Parathyroid adenoma (tissue), 2 donors: ENCODE data around the gene PIGV.
"Not testable (repeated sequence)": the region's sequence is repeated elsewhere in the genome, so short reads cannot be mapped to it uniquely, and the experiment has no call there.

ENCODE experiments used
- H2AFZ ChIP-seq: fragments of 300-600 bp; sonication (generic); one replicate; pipeline ENCODE4 v1.7.0; 2017; ENCODE audit warnings: antibody characterized with exemption, mild to moderate bottlenecking
- H3K27ac ChIP-seq: fragments of 300-600 bp; sonication (generic); one replicate; pipeline ENCODE4 v1.7.0; 2017
- H3K27me3 ChIP-seq: fragments of 300-600 bp; sonication (generic); one replicate; pipeline ENCODE4 v1.7.0; 2017; ENCODE audit warnings: low read length; ENCODE audit not compliant: control insufficient read depth, insufficient read depth
- H3K36me3 ChIP-seq: fragments of 300-600 bp; sonication (generic); one replicate; pipeline ENCODE4 v1.7.0; 2017; ENCODE audit warnings: low read length; ENCODE audit not compliant: control insufficient read depth, insufficient read depth
- H3K4me1 ChIP-seq: fragments of 300-600 bp; sonication (generic); one replicate; pipeline ENCODE4 v1.7.0; 2017; ENCODE audit warnings: control low read depth
- H3K4me2 ChIP-seq: fragments of 300-600 bp; sonication (generic); one replicate; pipeline ENCODE4 v1.7.0; 2017; ENCODE audit warnings: low read length
- H3K4me3 ChIP-seq: fragments of 300-600 bp; sonication (generic); one replicate; pipeline ENCODE4 v1.7.0; 2017; ENCODE audit warnings: low read depth, low read length
- H3K79me2 ChIP-seq: fragments of 300-600 bp; sonication (generic); one replicate; pipeline ENCODE4 v1.7.0; 2017; ENCODE audit warnings: control low read depth
- H3K9ac ChIP-seq: fragments of 300-600 bp; sonication (generic); one replicate; pipeline ENCODE4 v1.7.0; 2017; ENCODE audit warnings: mild to moderate bottlenecking
- H3K9me3 ChIP-seq: fragments of 300-600 bp; sonication (generic); one replicate; pipeline ENCODE4 v1.7.0; 2017; ENCODE audit warnings: low read length; ENCODE audit not compliant: control insufficient read depth
- TF ChIP-seq, protein P1 (sequence below): fragments of 300-600 bp; sonication (generic); IDR thresholded peaks from one replicate; pipeline ENCODE4 v1.7.0; 2017; ENCODE audit warnings: antibody characterized with exemption, mild to moderate bottlenecking
- donor health status: primary hyperparathyroidism.

The PIGV gene

DNA sequence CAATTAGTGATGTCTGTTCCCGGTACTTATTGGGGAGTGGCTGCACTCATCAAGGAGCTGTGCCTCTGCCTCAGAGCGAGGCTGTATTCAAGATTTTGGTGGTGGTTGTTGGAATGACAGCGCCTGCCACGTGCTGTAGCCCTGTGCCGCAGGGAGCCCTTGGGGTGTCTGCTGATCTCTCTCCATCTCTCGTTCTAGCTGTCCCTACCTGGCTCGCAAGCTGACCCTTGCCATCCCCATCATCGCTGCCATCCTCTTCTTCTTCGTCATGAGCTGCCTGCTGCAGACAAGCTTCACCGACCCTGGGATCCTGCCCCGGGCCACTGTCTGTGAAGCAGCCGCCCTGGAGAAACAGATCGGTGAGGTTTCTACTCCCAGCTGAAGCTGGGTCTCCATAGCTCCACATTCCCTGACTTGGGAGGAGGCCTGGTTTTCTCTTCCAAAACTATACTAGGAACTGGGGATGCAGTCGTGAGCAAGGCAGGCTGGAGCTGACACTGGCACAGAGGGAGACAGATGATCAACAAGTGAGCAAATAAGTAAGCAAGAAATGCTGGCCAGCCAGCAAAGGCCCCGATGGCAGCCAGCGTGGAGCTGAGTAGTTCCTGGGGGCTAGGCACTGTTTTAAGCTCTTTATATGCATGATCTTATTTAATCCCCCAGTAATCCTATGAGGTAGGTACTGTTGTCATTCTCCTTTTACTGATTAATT is 44.7 kb downstream of the PIGV start:
- H3K9me3 ChIP-seq, result no peaks in the 10 kb centered on the region
- no peak overlapping the region for H3K9ac ChIP-seq
- H2AFZ ChIP-seq, result no peak overlapping the region
- TF ChIP-seq, protein P1, sequence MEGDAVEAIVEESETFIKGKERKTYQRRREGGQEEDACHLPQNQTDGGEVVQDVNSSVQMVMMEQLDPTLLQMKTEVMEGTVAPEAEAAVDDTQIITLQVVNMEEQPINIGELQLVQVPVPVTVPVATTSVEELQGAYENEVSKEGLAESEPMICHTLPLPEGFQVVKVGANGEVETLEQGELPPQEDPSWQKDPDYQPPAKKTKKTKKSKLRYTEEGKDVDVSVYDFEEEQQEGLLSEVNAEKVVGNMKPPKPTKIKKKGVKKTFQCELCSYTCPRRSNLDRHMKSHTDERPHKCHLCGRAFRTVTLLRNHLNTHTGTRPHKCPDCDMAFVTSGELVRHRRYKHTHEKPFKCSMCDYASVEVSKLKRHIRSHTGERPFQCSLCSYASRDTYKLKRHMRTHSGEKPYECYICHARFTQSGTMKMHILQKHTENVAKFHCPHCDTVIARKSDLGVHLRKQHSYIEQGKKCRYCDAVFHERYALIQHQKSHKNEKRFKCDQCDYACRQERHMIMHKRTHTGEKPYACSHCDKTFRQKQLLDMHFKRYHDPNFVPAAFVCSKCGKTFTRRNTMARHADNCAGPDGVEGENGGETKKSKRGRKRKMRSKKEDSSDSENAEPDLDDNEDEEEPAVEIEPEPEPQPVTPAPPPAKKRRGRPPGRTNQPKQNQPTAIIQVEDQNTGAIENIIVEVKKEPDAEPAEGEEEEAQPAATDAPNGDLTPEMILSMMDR, result no peak
- H3K4me3 ChIP-seq, result no peak overlapping the region
- H3K4me2 ChIP-seq, result no peak overlapping the region
- no peak overlapping the region for H3K27ac ChIP-seq
- H3K79me2 ChIP-seq, result no peaks in the 10 kb centered on the region
- H3K36me3 ChIP-seq, result no peaks in the 10 kb centered on the region
- H3K27me3 ChIP-seq, result no peaks in the 10 kb centered on the region
- H3K4me1 ChIP-seq, result no peaks in the 10 kb centered on the region

DNA sequence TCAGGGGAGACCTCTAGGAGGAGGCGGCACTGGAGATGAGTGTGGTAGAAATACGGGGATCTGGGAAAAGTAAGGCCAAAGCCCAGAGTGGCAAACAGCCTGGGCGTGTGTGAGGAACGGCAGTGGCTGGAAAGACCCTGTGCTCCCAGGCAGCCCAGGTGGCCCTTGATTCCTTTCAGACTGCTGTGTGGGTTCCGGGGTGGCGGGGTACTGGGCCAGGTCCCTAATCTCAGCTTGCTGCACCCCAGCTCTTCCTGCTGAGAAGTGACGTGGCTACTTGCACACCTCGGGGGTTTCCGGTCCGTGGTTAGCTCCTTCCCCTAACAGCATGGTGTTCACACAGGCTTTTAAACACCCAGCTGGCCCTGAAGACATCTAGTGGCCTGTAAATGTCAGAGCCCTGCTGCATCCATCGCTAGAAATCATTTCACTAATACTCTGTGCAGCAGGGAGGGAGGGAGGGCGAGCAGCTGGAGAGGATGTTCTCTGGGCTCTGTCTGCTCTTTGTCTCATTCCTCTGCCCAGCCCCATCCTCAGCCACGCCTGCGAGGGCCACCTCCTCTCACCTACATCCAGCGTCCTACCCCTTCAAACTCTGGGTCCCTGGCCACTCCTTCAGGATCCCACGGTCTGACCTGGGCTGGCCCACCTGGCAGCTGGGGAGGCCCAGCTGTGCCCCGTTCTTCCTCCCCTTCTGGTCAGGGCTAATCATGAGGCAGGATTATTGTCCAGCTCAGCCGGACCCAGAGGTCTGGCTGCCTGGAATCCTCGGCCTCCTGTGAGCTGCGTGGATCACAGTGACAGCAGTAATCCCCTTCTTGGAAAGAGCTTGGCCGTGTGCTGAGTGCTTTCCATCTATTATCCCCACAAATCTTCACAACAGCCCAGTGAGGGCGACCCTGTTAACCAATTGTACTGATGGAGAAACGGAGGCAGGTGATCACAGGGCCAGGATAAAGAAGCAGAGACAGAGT is 46.0 kb downstream of the PIGV start:
- Histone ChIP-seq H3K4me2 (no peak overlapping the region), H3K27ac (no peak overlapping the region), H2AFZ (no peak overlapping the region), H3K36me3 (no peaks in the 10 kb centered on the region), H3K9ac (no peak overlapping the region), H3K79me2 (no peaks in the 10 kb centered on the region), H3K9me3 (no peaks in the 10 kb centered on the region), H3K4me3 (no peak overlapping the region), H3K27me3 (no peaks in the 10 kb centered on the region), H3K4me1 (no peaks in the 10 kb centered on the region)
- TF ChIP-seq, protein P1, result no peak

DNA sequence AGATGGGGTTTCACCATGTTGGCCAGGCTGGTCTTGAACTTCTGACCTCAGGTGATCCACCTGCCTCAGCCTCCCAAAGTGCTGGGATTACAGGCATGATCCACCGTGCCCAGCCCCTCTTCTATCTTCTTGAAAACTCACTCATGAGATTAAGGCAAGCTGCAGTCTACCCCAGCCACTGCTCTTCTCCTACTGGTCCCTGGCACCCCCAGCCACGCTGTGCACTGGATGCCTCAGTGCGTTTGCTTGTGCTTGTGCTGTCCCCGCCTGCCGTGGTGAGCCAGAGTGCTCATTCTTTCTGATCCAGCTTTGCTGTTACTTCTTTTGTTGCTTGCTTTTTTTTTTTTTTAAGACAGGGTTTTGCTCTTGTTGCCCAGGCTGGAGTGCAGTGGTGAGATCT is 49.9 kb downstream of the PIGV start:
- H3K9me3 ChIP-seq, H3K4me3 ChIP-seq, H3K27me3 ChIP-seq, H3K27ac ChIP-seq, H3K4me1 ChIP-seq, H3K79me2 ChIP-seq, H2AFZ ChIP-seq, H3K9ac ChIP-seq, H3K36me3 ChIP-seq, H3K4me2 ChIP-seq: not testable (repeated sequence)

DNA sequence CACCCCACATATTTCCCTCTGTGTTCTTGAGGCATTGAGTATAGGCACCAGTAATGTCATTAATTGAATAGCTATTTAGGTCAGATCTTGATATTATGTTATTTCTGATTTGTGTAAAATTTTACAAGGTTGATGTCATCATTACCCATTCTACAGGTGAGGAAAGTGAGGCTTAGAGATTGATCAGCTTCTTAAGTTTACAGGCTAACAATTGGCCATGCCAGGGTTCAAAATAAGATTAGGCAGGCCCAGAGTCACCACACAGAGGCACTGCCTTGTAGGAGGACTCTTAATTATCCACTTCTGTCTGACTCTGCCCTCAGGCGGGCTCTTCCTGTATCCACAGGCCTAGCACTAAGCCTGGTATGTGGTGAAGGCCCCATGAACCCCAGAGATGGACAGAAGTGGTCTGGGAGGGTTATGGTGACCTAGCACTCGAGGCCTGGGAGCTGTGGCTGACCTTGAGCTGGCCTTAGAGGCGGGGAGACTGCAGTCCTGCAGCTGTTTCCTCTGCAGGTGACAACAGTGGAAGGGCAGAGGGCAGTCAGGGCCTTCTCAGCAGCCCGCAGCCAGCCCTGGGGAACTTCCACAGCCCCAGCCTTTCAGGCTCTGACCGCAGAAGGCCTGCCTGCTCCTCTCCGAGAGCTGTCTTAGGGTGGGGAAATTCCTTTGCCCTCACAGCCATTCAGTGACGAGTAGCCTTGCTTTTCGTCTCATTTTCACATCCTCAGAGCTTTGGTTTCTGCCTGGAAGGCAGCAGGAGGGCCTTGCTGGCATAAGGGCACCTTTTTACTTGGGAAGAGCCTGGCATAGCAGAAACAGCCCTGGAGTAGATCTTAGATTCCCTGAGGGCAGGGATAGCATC is 51.0 kb downstream of the PIGV start:
- Histone ChIP-seq H3K79me2 (no peaks in the 10 kb centered on the region), H3K27me3 (no peaks in the 10 kb centered on the region), H3K4me1 (no peaks in the 10 kb centered on the region), H2AFZ (no peak overlapping the region), H3K9ac (no peak overlapping the region), H3K27ac (no peak overlapping the region), H3K9me3 (no peaks in the 10 kb centered on the region), H3K36me3 (no peaks in the 10 kb centered on the region), H3K4me3 (no peak overlapping the region), H3K4me2 (no peak overlapping the region)
- TF ChIP-seq, protein P1, result no peak

DNA sequence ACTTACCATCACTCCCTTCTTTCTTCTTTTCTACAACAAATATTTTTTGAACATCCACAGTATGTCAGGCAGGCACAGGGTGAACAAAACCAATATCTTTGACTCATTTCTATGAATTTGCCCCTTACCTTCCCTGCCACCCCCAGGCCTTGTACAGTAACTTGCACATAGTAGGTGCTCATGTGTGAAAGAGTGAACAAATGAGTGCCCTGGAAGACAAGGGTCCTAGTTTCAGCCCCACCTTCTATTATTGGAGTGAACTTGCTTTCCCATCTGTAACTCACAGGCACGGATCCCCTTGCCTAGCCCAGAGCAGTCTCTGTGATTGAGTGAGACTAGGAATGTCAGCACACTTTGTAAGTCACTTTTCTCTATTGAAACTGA is 51.6 kb downstream of the PIGV start:
- Histone ChIP-seq H3K79me2 (no peaks in the 10 kb centered on the region), H3K27me3 (no peaks in the 10 kb centered on the region), H2AFZ (no peak overlapping the region), H3K27ac (no peak overlapping the region), H3K9me3 (no peaks in the 10 kb centered on the region), H3K4me2 (no peak overlapping the region), H3K4me3 (no peak overlapping the region), H3K9ac (no peak overlapping the region), H3K36me3 (no peaks in the 10 kb centered on the region), H3K4me1 (no peaks in the 10 kb centered on the region)
- TF ChIP-seq, protein P1, result no peak
